Stimulated activated CD8-positive, alpha-beta memory T cell treated with anti-CD3 and anti-CD28 coated beads, Interleukin-4, amount 100 ng/mL, for 4 hours (primary cell): ENCODE results near the gene GLRA3.
"Not testable (repeated sequence)": the region's sequence is repeated elsewhere in the genome, so short reads cannot be mapped to it uniquely, and the experiment has no call there.

ENCODE experiments used
- DNase-seq, 2 donors: peaks; one replicate each; pipeline ENCODE4 v3.0.0-alpha.2; 2020; ENCODE audit warnings: low read depth in 2 of 2, low spot score in 1 of 2

The GLRA3 gene

DNA sequence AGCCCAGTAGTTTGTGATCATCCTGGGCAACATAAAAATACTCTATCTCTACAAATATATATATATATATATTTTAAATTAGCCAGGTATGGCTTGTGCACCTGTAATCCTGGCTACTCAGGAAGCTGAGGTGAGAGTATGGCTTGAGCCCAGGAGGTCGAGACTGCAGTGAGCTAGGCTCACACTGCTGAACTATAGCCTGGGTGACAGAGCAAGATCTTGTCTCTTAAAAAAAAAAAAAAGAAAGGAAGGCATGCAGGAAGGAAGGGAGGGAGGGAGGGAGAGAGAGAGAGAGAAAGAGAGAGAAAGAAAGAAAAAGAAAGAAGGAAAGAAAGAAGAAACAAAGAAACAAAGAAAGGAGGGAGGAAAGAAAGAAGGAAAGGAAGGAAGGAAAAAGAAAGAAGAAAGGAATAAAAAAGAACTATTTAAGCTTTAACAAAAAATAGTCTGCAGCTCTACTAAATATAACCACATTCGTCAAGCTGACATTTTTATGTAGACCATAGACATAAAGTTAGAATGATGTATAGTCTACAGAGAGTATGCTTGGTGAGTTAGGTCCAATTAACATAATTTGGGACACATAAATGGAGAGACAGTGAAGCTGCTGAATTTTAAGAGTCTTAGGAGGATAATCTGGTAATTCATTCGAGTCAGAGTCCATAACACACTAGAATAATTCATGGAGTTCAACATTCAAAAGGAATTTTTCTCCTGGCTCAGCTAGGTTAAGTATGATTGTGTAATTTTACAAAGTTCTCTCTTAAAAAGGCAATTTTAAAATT lies 111.9 kb downstream of the GLRA3 start:
- no peak for DNase-seq

DNA sequence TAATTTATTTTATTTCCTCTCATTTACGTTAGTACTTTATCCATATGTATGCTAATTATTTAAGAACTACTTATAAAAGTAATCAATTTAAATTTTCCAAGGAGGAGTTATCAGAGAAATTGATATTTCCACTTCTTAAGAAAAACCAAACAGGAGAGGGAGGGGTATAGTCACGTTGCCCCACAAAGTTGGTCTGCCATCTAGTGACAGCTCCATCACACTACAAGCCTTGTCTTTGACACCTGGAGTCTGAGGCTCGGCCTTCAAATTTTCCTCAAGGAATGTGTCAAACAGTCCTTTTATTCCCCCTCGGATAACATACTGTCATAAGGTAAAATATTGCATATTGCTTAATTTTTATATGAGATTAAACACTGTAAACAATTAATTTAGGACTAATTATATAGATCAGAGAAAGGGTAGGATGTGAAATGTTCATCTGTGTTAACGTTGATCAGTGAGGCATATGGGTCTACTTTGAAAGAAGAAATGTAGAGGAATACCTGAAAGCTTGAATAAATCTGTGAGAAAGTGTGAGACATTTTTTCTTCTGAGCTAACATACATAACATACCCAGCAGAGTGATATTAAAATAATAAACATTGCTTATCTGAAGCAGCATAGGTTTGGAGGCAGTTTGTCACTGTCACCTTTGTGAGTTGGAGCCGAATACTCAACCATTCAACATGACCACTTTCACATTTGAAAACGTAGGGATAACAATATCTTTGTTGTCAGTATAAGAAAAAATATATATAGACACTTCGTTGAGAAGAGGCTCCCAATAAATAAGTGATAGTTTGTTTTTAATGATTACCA lies 114.4 kb downstream of the GLRA3 start:
- no peak for DNase-seq

DNA sequence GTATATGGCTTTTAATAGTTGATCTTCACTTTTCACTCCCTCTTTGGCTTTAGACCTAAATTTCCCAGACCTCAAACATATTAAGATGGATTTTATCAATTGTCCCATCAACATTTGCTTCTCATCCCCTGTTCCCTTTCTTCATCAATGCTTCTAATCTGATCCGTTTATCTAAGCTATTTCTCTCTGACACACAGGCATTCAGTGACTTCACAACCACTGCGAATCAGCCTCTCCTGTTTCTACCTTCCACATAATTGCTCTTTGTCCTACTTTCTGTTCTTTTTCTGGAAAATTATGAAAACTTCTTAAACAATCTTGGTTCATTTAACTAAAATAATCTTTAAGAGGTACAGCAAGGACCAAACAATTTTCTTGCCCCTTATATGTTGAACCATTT lies 115.2 kb downstream of the GLRA3 start:
- DNase-seq, result no peak

DNA sequence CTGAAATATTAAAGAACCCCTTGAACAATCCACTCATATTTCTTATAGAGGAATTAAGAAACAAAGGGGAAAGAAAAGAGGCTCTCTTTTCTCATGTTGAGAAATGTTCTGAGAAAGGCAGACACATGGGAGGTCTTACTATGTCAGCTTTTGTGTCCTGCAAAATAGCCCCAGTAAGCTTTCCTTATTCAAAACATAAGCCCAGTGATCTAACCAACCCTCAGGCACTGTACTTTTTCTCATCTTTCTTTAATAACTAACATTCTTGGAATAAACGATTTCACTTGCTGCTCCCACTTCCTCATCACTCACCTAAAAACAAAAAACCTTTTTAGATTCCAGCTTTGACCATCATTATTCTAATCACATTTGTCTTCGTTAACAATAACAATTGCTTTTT lies 115.9 kb downstream of the GLRA3 start:
- no peak for DNase-seq

DNA sequence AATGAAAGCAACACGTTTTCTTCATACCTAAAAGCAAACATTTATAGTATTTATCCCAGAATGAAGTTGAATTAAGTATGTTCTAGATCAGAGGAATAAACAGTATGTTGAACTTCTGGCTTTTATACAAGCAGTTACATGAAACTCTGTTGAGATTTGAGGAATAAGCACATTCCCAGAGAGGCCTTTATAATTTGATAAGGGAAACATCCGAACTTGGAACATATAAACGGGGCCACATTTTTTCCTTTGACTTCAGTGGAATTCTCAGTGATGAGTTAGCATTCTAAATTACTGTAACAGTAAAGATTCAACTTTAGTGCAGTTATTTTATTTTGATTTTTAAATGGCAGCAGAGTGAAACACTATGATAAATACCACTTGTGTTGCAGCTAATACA lies 119.5 kb downstream of the GLRA3 start:
- DNase-seq, result no peak

DNA sequence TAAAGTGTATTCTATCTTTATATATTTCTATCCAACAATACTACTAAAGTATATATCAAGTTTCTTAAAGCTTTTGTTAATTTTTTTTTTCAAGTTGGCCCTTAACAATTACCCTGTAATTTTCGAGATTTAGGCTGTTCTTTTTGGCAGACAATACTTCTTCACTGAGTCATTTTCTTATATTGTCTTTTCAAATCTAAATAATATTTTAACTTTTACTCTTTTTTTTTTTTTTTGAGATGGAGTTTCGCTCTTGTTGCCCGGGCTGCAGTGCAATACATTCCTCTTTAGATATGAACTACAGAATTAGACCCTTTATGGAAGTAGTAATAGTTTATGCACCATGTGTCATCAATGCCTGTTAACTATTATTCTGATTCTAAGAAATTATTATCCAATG lies 120.7 kb downstream of the GLRA3 start:
- no peak for DNase-seq

DNA sequence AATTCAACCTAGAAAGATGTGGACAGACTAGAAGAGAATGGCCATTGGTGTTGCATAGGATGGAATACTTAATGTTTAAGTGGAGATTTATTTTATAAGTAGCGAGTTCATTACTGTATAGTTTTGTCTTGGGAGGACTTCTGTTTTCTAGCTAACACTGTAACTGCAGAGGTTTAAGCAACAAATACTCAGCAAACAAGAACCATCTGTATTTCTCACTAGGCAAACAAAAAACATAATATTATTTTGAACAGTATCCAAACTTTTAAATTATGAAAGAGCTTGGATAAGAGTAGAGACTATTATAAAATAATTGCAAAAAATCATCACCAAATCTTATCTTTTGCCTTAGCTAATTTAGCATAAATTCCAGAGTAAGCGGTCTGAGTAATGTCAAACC lies 121.1 kb downstream of the GLRA3 start:
- DNase-seq, result no peak

DNA sequence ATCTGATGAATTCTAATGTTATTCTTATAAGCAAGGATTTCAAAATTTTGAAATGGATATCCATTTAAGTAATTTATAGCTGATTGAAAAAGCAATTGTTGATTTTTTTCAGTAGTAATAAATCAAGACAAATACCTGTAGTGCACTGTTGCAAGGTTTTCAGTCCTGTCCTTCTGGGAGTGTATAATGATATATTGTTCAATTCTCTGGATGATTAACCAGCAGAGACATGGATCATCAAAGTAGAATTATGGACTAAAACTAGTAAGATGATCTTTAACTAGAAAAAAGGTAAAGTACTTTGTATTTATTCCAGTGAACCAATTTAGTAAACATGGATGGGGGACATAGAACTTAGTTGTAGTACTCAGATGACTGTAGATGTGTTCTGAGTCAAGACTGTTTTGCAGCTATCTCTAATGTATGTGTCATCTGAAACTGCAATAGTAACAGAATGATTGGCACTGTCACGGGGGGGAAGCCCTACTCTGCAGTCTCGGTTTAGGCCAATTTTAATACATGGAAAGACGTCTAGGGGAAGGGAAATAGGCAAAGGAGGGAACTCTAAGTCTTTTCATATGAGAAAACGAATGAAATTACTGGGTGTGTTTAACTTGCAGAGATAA lies 121.9 kb downstream of the GLRA3 start:
- DNase-seq, result no peak

DNA sequence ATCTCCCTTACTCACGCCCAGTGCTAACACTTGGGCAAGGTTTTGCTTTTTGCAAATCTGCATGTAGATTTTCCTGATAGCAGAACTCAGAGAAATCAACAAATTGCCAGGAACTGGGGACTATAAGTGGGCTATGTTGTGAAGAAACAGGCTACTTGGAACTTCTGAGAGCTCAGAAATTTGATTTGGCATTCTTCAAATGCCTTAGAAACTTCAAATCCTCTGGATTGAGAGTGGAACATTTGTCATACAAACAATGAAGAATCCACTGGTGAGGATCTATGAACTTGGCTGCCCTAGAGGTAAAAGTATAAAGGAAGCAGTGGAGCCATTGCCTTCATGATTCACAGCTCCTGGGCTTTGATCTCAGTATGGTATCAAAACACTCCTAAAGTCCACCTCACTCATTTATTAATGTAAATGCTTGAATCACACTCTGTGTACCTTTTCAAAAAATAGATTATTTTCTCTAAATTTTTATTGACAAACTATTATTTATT lies 126.0 kb downstream of the GLRA3 start:
- DNase-seq, result no peak

DNA sequence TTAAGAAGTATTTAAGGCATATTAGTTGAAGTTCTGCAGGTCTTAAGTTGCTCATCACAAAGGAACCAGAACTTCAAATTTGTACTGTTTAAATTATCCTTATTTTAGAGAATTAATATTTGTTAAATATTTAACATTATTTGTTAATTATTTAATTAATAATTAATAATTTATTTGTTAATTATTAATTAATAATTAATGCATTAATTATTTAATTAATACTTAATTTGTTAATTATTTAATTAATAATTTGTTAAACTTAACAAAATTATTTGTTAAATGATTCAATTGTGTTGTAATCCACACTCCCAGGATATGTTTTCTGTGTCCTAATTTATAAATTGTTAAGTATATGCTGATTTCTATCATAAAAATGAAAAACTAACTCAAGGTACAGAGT lies 129.4 kb downstream of the GLRA3 start:
- DNase-seq, result no peak

DNA sequence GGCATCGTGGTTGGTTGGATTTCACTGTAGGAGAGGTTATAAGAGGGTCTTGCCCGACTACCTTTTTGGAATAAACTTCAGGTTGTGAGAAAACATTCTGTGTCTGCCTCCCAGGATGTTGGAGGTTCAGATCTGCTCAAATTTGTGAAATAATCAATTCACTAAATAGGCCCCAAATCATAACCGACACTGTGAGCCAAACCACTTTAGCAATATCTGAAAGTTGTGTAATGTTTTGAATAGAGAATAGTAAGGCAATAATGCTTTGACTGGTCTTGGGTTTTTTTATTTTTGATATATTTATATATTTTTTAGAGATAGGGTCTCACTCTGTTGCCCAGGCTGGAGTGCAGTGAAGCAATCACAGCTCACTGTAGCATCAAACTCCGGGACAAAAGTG lies 131.2 kb downstream of the GLRA3 start:
- no peak for DNase-seq

DNA sequence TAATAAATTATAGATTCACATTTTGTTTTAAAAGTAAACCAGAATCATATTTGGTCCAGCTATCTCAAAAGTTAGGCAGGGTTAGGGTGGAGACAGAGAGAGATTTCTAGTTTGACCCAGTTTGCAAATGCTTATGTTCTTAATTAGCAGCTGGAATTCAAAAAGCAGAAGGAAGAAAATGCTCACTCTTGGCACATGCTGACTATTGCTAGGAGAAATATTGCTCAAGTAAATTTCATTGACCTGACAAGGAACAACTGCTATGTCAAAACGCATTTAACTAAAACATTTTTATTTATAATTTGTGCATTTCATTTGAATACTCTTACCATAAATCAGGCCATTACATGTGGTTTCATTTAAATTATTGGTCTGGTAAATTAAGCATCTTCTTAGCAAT lies 131.8 kb downstream of the GLRA3 start:
- DNase-seq, result no peak

DNA sequence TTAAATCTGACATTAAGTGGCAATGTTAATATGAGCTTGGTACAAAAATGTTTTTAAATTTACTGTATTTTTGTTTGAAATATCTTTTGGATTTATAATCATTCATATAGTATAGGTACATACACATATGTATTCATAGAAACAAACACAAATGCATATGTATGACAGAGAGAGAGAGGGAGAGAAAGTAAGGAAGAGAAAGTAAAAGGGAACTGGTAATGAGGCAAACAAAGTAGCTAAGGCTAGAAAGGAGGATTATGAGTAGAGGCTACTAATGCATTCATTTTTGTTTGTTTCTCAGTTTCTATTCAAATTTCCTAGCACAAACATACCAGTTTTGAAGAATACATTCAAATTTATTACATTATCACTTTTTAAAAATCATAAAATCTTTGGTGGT lies 132.4 kb downstream of the GLRA3 start:
- no peak for DNase-seq

DNA sequence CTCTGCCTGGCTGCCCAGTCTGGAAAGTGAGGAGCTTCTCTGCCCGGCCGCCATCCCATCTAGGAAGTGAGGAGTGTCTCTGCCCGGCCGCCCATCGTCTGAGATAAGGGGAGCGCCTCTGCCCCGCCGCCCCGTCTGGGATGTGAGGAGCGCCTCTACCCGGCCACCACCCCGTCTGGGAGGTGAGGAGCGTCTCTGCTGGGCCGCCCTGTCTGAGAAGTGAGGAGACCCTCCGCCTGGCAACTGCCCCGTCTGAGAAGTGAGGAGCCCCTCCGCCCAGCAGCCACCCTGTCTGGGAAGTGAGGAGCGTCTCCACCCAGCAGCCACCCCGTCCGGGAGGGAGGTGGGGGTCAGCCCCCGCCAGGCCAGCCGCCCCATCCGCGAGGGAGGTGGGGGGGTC lies 137.2 kb downstream of the GLRA3 start:
- not testable (repeated sequence) for DNase-seq

DNA sequence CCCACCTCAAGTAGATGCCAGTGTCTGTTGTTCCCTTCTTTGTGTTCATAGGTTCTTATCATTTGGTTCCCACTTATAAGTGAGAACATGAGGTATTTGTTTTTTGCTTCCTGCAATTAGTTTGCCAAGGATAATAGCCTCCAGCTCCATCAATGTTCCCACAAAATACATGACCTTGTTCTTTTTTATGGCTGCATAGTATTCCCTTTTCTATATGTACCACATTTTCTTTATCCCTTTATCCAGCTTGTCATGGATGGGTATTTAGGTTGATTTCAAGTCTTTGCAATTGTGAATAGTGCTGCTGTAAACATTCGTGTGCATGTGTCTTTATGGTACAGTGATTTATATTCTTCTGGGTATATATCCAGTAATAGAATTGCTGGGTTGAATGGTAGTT lies 138.4 kb downstream of the GLRA3 start:
- DNase-seq, result no peak

DNA sequence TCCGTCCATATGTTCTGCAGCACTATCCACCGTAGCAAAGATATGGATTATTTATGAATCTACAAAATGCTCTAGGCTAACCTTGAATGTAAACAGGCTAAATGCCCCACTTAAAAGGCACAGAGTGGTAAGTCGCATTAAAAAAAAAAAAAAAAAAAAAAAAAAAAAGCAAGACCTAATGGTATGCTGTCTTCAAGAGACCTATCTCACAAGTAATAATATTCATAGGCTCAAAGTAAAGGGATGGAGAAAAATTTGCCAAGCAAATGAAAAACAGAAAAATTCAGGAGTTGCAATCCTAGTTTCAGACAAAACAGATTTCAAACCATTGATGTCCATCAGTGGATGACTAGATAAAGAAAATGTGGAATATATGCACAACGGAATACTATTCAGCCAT lies 139.4 kb downstream of the GLRA3 start:
- no peak for DNase-seq

DNA sequence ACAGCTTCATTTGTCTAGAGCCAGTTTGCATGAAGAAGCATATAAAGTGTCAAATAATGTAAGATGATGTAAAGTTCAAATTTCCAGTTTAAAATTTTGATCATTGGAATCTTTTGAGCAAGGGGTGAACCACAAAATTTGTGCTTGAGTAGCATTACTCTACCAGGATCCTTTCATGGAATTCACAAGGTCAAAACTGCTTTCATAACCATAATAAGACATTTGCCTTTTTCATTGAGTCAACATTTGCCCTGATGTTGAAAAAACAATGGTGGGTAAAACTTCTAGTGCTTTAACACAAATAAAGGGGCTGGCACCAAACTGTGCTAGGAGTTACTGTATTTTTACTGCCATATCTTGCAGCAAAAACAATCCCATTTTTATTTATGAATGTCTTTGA lies 142.2 kb downstream of the GLRA3 start:
- no peak for DNase-seq

DNA sequence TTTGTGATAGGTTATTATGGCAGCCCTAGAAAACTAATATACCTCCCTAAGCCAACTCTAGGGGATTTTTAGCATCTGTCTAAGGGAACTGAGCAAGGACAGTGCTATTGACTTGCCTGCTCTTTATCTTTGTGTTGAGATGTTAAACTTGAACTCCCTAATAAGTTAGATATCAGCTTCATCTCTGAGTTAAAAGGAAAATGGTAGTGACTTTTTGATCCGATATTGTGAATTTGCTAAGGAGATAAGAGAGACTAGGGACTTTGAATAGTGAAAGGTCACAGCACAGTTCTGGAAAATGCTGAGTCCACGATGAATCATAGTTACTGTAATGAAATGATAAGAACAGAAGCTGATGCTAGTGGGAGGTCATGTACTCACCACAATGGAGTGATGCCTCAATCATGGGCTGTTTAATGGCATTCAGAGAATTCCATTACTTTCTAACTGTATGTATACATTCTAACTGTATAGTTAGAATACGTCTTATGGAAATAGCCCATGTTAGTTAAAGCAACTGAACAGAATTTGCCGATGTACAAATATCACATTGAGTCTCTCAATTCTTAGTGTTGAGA lies 147.2 kb downstream of the GLRA3 start:
- DNase-seq, result no peak

DNA sequence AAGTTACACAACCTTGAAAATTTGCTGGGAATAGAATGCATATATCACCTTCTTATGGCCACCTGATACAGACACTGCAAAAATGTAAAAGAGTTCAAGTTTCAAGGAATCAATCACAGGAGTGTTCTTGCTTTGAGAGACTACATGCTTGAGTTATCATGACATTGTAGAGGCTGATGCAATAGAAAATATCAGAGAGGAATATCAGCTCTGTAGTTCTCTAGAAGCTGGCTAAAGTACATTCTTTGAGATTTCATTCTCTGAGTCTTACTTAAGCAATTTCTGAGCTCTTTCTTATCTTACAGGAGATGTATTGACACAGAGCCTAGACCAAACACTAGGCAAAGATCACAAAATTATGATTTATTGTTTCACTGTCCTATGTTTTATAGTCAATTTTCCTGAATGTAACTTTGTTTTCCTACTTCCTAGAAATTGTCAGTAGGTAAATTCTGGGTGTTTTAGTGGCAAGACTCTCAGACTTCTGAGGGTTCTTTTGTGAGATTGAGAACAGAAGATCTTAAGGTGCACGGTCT lies 154.7 kb downstream of the GLRA3 start:
- no peak for DNase-seq

DNA sequence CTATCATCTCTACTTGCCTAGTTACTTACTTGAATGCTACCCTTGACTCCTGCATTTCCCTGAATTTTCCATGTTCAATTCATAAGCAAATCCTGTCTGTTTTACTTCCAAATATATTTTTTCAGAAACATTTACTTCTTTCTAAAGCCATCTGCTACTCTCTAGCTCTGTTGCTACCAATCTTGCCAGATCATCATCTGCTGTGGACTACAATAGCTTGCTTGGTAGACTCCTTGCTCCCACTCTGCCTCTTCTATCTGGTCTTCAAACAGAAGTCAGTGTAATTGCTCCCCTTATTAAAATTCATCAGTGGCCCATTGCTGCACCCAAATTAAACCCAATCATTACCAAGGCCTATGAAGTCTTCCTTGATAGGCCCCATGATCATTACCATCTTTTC lies 155.2 kb downstream of the GLRA3 start:
- DNase-seq, result no peak

DNA sequence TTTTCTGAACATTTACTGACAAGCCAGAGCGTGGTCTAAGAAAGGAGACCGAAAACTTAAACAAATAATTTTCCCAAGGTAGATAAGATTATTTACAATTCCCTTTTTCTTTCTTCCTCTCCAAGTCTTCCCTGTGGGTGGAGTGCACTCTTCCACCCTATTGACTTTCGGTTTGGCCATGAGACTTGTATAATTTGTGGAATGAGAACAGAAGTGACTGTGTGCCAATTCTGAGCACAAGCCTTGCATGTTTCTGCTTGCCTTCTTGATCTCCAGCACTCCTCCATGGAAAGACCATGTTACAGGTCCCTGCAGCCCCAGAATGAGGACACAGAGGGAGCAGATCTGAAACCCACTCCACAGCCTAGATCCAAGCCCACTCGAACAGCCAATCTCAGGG lies 156.8 kb downstream of the GLRA3 start:
- no peak for DNase-seq
